Effector memory CD8-positive, alpha-beta T cell (primary cell): ENCODE data around the gene KCTD10.

Experiments used
- ATAC-seq: fragments of 150-1000 bp; cut with Tn5 transposase; replicated peaks from 2 replicates; pipeline ENCODE4 v1.10.0; 2021; ENCODE audit warnings: mild to moderate bottlenecking, moderate library complexity
- DNase-seq, 3 experiments: peaks; one replicate each; pipeline ENCODE4 v3.0.0; 2021
- H3K27ac Mint-ChIP-seq, 2 donors: one replicate each; pipeline ENCODE4 v1.8.0; 2022; ENCODE audit warnings: mild to moderate bottlenecking in 2 of 2, mixed read lengths in 2 of 2, moderate library complexity in 2 of 2
- H3K27me3 Mint-ChIP-seq, 2 donors: one replicate each; pipeline ENCODE4 v1.8.0; 2022; ENCODE audit warnings: mixed read lengths in 2 of 2
- H3K36me3 Mint-ChIP-seq: one replicate; pipeline ENCODE4 v1.8.0; 2022; ENCODE audit warnings: mild to moderate bottlenecking, moderate library complexity, mixed read lengths; ENCODE audit not compliant: insufficient read depth
- H3K4me1 Mint-ChIP-seq, 2 donors: one replicate each; pipeline ENCODE4 v1.8.0; 2022; ENCODE audit warnings: low read depth in 2 of 2, mixed read lengths in 2 of 2
- H3K4me3 Mint-ChIP-seq, 2 donors: one replicate each; pipeline ENCODE4 v1.8.0; 2022; ENCODE audit warnings: mild to moderate bottlenecking in 2 of 2, mixed read lengths in 2 of 2, moderate library complexity in 2 of 2
- H3K9me3 Mint-ChIP-seq, 2 donors: one replicate each; pipeline ENCODE4 v1.8.0; 2022; ENCODE audit warnings: mixed read lengths in 2 of 2

KCTD10 gene

GRCh38 chr12:109489016-109489954 lies 12.2 kb upstream of the KCTD10 start:
- DNase-seq (no peak), ATAC-seq (no peak)
- H3K9me3 Mint-ChIP-seq: no peaks in the 10 kb centered on the region
- no peak overlapping the region for H3K4me3 Mint-ChIP-seq
- H3K36me3 Mint-ChIP-seq: peaks cover 64% of the 10 kb centered on the region
- no peaks in the 10 kb centered on the region for H3K4me1 Mint-ChIP-seq
- peak overlapping the region in 1 of 2 donors; percentile 41 for H3K27ac Mint-ChIP-seq
- no peaks in the 10 kb centered on the region for H3K27me3 Mint-ChIP-seq

GRCh38 chr12:109488051-109488665 lies 11.1 kb upstream of the KCTD10 start:
- no peaks in the 10 kb centered on the region for H3K9me3 Mint-ChIP-seq
- no peak overlapping the region for H3K27ac Mint-ChIP-seq
- H3K4me1 Mint-ChIP-seq: no peaks in the 10 kb centered on the region
- peaks cover 68% of the 10 kb centered on the region for H3K36me3 Mint-ChIP-seq
- no peak overlapping the region for H3K4me3 Mint-ChIP-seq
- DNase-seq: no peak
- ATAC-seq: no peak
- H3K27me3 Mint-ChIP-seq: no peaks in the 10 kb centered on the region

DNA sequence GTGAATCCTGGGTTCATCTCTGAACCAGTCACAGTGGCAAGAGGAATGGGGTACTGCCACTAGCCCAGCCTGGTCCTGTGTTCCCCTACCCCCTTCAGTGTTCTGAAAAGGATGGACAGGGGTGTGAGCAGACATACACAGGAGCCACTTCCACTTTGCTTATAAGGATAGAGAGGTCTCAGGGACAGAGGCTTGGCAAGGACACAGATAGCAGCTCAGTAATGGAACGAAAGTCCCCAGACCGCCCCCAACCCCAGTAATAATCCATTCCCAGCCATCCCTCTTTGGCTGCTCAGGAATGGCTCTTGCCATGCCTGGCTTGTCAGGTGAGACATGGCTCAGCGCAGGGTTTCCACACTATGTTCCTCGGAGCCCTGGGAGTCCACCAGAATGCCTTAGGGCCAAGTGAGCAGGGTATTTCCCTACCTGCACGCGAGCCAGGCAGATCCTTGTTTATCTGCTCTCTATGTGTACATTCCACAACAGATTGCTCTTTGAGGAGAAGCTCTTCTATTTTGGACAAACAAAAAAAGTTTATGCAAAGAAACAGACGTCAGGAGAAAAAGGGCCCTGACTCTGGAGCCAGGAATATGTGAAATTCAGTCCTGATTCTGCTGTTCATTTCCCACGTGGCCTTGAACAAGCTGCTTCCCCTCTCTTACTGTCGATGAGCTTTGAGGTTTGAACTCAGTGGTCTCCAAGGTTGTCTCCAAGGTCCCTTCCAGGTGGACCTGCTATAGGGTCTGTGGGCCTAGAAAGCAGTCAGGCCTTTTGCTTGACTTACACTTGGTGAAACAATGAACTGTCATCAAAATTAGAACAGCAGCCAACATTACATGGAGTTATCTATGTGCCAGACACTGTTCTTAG lies 10.3 kb upstream of the KCTD10 start:
- ATAC-seq: no peak
- peaks cover 68% of the 10 kb centered on the region for H3K36me3 Mint-ChIP-seq
- no peak overlapping the region for H3K27ac Mint-ChIP-seq

GRCh38 chr12:109485201-109485600 lies 8.1 kb upstream of the KCTD10 start:
- no peak for ATAC-seq
- Mint-ChIP-seq H3K36me3 (peaks cover 52% of the 10 kb centered on the region), H3K27ac (no peak overlapping the region), H3K4me1 (no peaks in the 10 kb centered on the region), H3K4me3 (no peak overlapping the region), H3K9me3 (no peaks in the 10 kb centered on the region), H3K27me3 (no peaks in the 10 kb centered on the region)
- DNase-seq: no peak

More for the DNA sequence above, 10.3 kb upstream of the KCTD10 start:
- Mint-ChIP-seq H3K4me1 (no peaks in the 10 kb centered on the region), H3K9me3 (no peaks in the 10 kb centered on the region), H3K27me3 (no peaks in the 10 kb centered on the region), H3K4me3 (no peak overlapping the region)
- DNase-seq: no peak

DNA sequence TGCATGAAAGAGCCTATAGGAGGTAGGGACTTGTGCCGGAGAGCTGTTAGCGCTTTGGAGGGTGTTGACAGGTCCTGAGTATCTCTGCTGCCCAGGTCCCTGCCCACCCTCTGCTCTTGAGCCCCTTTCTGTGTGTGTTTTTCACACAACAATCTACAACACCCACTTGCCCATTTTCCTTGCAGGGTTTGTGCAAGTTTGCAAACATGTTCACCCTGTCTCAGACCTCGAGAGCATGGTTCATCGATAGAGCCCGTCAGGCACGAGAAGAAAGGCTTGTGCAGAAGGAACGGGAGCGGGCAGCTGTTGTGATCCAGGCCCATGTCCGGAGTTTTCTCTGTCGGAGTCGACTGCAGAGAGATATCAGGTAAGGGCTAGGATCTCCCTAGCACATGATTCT lies 6.2 kb upstream of the KCTD10 start:
- Mint-ChIP-seq H3K27me3 (no peaks in the 10 kb centered on the region), H3K4me1 (peaks cover 8 to 12% of the 10 kb centered on the region in 2 donors), H3K36me3 (peaks cover 38% of the 10 kb centered on the region)

GRCh38 chr12:109482894-109483293 lies 5.8 kb upstream of the KCTD10 start:
- no peaks in the 10 kb centered on the region for H3K9me3 Mint-ChIP-seq
- H3K36me3 Mint-ChIP-seq: peaks cover 41% of the 10 kb centered on the region
- no peak for ATAC-seq
- DNase-seq: no peak
- H3K4me3 Mint-ChIP-seq: no peak overlapping the region
- no peak overlapping the region for H3K27ac Mint-ChIP-seq
- H3K27me3 Mint-ChIP-seq: no peaks in the 10 kb centered on the region
- H3K4me1 Mint-ChIP-seq: peaks cover 8 to 12% of the 10 kb centered on the region in 2 donors

More for the DNA sequence above, 6.2 kb upstream of the KCTD10 start:
- ATAC-seq: no peak
- no peak overlapping the region for H3K27ac Mint-ChIP-seq
- DNase-seq: no peak
- H3K9me3 Mint-ChIP-seq: no peaks in the 10 kb centered on the region
- no peak overlapping the region for H3K4me3 Mint-ChIP-seq

- Mint-ChIP-seq H3K27ac (no peak overlapping the region), H3K4me1 (peaks cover 8 to 12% of the 10 kb centered on the region in 2 donors), H3K9me3 (no peaks in the 10 kb centered on the region), H3K27me3 (no peaks in the 10 kb centered on the region), H3K4me3 (no peak overlapping the region), H3K36me3 (peaks cover 43% of the 10 kb centered on the region)
- ATAC-seq (no peak), DNase-seq (no peak)
Observed at GRCh38 chr12:109482491-109482890, 5.4 kb upstream of the KCTD10 start.

- ATAC-seq: no peak
- no peaks in the 10 kb centered on the region for H3K27me3 Mint-ChIP-seq
- peaks cover 44% of the 10 kb centered on the region for H3K36me3 Mint-ChIP-seq
- no peak overlapping the region for H3K4me3 Mint-ChIP-seq
- no peak overlapping the region for H3K27ac Mint-ChIP-seq
- no peak for DNase-seq
- H3K4me1 Mint-ChIP-seq: peaks cover 13 to 17% of the 10 kb centered on the region in 2 donors
- H3K9me3 Mint-ChIP-seq: no peaks in the 10 kb centered on the region
Observed at GRCh38 chr12:109481863-109482262, 4.8 kb upstream of the KCTD10 start.

DNA sequence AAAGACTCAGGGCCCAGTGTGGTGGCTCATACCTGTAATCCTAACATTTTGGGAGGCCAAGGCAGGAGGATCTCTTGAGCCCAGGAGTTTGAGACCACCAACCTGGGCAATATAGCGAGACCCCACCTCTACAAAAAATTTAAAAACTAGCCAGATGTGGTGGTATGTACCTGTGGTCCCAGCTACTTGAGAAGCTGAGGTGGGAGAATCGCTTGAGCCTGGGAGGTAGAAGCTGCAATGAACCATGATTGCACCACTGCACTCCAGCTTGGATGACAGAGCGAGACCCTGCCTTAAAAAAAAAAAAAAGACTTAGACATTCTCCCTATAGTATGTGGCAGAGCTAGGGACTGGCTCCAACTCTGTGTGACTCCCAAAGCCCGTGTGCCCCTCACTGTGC lies 3.3 kb upstream of the KCTD10 start:
- Mint-ChIP-seq H3K4me1 (peaks cover 20 to 29% of the 10 kb centered on the region in 2 donors), H3K9me3 (no peaks in the 10 kb centered on the region), H3K27ac (no peak overlapping the region), H3K4me3 (no peak overlapping the region), H3K27me3 (no peaks in the 10 kb centered on the region), H3K36me3 (peaks cover 32% of the 10 kb centered on the region)
- ATAC-seq: no peak
- DNase-seq: no peak

- DNase-seq: no peak
- Mint-ChIP-seq H3K27ac (no peak overlapping the region), H3K4me1 (peaks cover 20 to 29% of the 10 kb centered on the region in 2 donors), H3K4me3 (no peak overlapping the region), H3K9me3 (no peaks in the 10 kb centered on the region), H3K36me3 (peaks cover 27% of the 10 kb centered on the region), H3K27me3 (no peaks in the 10 kb centered on the region)
- ATAC-seq: no peak
Observed at GRCh38 chr12:109479761-109480160, 2.7 kb upstream of the KCTD10 start.

DNA sequence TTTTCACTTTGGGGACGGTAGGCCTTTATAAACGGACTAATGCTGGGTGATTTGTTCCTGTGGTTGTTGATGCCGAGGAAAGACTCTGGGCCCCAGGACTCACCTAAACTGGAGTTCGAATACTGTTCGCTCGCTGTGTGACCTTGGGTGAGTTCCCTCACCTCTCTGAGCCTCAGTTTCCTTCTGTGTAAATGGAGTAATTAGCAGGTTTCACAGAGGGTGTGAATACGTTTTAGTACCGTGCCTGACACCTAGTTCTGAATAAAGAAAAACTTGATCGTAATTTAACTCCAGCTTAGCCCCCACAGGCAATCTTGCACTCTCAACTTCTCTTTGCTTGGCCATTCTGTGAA lies 839 bp upstream of the KCTD10 start:
- H3K36me3 Mint-ChIP-seq: peaks cover 12% of the 10 kb centered on the region
- H3K27me3 Mint-ChIP-seq: no peaks in the 10 kb centered on the region
- DNase-seq: no peak
- peak overlapping the region; percentile 97 to 99 for H3K27ac Mint-ChIP-seq
- peak overlapping the region; percentile 98 to 99 for H3K4me3 Mint-ChIP-seq
- peaks cover 21 to 34% of the 10 kb centered on the region in 2 donors for H3K4me1 Mint-ChIP-seq
- no peaks in the 10 kb centered on the region for H3K9me3 Mint-ChIP-seq
- ATAC-seq: no peak

DNA sequence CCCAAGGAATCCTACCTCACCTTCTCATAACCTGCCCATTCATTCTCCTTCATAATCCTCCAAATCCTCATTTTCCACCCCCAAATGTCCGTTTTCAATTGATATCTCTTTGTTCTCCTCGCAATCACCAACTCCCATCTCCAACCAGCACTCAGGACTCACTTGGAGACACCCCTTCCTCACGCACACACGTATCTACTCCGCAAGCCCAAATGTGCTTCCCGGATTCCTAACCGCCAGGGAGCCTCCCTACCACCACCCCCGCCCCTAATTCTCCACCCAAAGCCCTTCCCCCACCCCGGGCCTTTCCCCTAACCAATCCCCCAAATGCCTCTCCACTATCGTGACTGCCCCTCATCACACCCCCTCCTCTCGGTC lies 304 bp downstream of the KCTD10 start:
- H3K27ac Mint-ChIP-seq: peak overlapping the region; percentile 97 to 99
- no peak for ATAC-seq
- H3K4me3 Mint-ChIP-seq: peak overlapping the region; percentile 98 to 99
- H3K36me3 Mint-ChIP-seq: peaks cover 12% of the 10 kb centered on the region
- peaks cover 21 to 36% of the 10 kb centered on the region in 2 donors for H3K4me1 Mint-ChIP-seq
- no peak for DNase-seq
- no peaks in the 10 kb centered on the region for H3K9me3 Mint-ChIP-seq
- H3K27me3 Mint-ChIP-seq: no peaks in the 10 kb centered on the region

- Mint-ChIP-seq H3K36me3 (peaks cover 12% of the 10 kb centered on the region), H3K27ac (peak overlapping the region; percentile 97 to 99), H3K9me3 (no peaks in the 10 kb centered on the region), H3K27me3 (no peaks in the 10 kb centered on the region), H3K4me3 (peak overlapping the region; percentile 98 to 99), H3K4me1 (peaks cover 21 to 36% of the 10 kb centered on the region in 2 donors)
- ATAC-seq (no peak), DNase-seq (no peak)
Observed at GRCh38 chr12:109475993-109476806, 900 bp downstream of the KCTD10 start.
